Activated T-cell treated with anti-CD3 and anti-CD28 coated beads for 4 hours (primary cell): Measurements from ENCODE around the gene C1QTNF1.

Experiments
- DNase-seq: peaks from one replicate; pipeline ENCODE4 v3.0.0-alpha.2; 2020

Gene C1QTNF1, protein sequence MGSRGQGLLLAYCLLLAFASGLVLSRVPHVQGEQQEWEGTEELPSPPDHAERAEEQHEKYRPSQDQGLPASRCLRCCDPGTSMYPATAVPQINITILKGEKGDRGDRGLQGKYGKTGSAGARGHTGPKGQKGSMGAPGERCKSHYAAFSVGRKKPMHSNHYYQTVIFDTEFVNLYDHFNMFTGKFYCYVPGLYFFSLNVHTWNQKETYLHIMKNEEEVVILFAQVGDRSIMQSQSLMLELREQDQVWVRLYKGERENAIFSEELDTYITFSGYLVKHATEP

DNA sequence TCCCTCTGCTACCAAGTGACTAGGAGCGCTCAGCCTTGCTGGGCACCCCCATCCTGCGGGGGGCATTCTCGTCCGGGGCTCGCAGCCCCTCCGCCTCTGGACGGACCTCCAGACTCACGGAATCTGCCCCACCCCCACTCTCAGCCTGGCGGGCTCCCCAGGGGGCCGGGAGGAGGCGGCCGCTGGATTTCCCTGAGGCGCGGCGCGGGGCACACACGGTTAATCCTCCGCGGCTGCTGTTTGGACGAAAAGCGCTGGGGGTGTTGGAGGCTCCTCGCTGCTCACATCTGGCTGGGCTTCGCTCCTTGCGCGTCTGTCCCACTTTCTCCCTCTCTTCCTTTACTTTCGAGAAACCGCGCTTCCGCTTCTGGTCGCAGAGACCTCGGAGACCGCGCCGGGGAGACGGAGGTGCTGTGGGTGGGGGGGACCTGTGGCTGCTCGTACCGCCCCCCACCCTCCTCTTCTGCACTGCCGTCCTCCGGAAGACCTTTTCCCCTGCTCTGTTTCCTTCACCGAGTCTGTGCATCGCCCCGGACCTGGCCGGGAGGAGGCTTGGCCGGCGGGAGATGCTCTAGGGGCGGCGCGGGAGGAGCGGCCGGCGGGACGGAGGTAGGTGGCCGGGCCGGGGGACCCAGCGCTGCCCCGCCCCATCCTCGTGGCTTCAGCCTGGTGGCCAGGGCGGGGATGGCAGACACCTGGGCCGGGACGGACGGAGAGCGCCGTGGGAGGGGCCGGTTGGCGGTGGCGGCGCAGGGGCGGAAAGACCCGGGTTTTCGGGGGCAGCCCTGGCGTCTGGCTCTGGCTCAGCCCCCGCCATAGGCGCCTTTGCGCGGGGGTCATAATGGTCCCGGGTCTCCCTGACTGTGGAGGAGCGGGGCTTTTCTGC, at the start of gene C1QTNF1:
Gene C1QTNF1, plus strand, starts transcription at position 284 of the 886 bp plus-strand sequence. CDS start 19,800 bp downstream, outside the sequence.
- DNase-seq: no peak

GRCh38 chr17:78974635-78975591, 49.1 kb upstream of the C1QTNF1 start:
- no peak for DNase-seq

DNA sequence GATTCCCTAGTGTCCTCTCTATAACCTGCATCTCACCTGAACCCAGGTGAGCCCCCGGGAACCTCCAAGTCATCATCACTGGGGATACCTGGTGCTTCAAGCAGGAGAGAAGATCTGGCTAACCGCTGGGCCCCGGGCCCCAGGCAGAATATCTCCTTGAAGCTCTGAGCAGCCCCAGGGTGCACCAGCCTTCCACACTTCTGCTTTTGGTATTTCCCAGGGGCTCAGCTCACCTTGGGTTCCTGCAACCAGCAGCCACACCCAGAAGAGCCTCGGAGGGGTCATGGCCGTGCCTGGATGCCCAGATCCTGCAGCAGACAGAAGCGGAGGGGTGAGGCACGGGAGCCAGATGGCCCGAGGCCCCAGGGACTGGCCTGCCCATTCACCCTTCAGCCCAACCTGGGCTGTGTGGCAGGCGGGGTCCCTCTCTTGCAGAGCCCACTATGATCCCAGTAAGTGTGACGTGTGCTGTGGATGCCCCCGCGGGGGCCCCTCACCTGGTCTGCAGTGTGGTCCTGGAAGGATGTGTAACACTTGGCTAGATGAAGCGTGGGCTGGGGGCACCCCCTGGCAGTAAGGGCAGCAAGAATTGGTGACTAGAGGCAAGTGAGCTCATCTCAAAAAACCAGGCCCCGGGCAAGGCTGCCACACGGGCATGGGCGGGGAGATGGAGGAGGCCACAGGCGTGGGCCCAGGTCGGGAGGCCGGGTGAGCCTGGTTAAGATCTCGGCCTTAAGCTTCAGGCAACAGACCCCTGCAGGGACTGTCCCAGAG, 46.9 kb upstream of the C1QTNF1 start:
- DNase-seq: no peak

DNA sequence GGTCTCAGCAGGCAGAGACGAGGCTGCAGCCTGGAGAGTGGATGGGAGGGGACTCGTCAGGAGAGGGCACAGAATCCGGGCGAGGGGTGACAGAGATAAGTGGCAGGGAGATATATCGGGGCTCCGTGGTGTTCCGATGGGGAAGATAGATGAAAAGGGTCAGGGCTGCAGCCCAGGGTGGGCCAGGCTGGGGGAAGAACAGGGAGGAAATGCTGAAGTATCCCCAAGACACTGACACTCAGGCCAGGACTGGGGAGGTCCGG, 46.4 kb upstream of the C1QTNF1 start:
- DNase-seq: no peak

- DNase-seq: no peak
These were observed 45.7 kb upstream of the C1QTNF1 start for GRCh38 chr17:78977997-78978973.

- DNase-seq: no peak
These were observed 44.0 kb upstream of the C1QTNF1 start, which contains the start of gene LGALS3BP for GRCh38 chr17:78979780-78980623. LGALS3BP (minus strand) TSS chr17:78979923; CDS start chr17:78977191, 2,732 bp downstream.

DNA sequence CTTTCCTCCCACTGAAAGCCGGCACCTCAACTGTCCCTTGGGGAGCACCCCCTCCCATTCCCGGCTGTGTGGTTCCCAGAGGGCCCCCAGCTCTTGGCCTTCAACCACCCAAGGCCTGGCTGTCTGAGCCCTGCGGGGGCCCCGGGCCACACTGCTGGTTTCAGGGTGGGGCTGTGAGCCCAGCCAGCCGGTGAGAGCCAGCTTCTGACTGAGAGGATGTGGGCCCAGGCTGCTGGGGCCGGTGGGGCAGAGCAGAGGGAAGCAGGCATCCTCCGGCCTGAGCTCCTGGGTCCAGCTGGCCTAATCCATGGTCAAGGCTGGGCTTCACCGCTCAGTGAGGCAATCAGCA, 43.4 kb upstream of the C1QTNF1 start:
- no peak for DNase-seq

DNA sequence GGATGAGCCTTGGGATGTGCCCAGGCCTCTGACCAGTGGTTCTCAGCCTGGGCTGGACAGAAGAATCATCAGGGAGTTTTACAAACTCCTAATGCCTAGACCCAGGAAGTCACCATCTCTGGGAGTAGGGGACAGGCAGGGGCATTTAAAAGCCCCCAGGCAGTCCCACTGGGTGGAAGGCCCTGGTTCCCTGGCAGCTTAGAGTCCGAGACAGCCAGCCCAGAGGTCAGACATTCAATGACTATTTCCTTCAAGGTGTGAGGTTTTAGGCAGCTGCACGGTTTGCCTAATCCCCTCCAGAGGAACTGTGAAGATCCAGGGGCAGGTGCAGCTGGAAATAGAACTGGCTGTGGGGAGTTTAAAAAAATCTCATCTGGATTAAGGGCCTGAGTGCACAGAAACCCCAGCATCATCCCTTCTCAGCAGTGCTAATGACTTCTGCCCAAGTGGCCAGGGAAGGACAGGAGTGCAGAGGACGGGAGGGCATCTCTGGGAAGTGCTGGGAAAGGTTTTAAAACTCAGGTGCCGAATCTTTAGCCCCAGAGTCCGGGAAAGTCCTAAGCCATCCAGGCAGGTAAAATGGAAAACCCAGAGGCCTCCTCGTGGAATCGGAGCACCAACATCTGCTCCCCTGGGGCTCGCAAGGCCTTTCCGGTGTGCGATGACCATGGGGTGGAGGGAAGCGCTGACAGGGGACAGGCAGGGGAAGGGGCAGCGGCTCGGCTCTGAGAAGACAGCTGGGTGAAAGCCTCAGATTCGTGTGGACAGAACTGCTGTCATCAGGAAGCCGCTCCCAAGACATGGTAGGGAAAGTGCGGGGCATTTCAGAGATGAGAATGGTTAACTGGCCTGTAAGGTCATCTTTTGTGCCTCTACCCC, 42.7 kb upstream of the C1QTNF1 start:
- no peak for DNase-seq

DNA sequence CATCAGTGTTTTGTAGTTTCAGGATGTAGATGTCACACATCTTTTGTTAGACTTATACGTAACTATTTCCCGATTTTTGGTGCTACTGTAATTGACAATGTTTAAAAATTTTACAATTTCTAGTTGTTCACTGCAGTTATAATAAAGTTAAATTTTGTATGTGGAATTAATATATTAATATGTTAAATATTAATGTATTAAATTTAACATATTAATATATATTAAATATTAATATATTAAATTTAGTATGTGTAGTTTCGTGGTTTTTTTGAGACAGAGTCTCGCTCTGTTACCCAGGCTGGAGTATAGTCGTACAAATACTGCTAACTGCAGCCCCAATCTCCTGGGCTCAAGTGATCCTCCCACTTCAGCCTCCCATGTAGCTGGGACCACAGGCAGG, 38.6 kb upstream of the C1QTNF1 start:
- DNase-seq: no peak

- DNase-seq: no peak
These were observed 37.8 kb upstream of the C1QTNF1 start for GRCh38 chr17:78986048-78986648.

- no peak for DNase-seq
These were observed 37.2 kb upstream of the C1QTNF1 start for GRCh38 chr17:78986649-78987328.

GRCh38 chr17:78988152-78988551, 35.8 kb upstream of the C1QTNF1 start:
- no peak for DNase-seq

GRCh38 chr17:78990349-78991016, 33.5 kb upstream of the C1QTNF1 start:
- no peak for DNase-seq

DNA sequence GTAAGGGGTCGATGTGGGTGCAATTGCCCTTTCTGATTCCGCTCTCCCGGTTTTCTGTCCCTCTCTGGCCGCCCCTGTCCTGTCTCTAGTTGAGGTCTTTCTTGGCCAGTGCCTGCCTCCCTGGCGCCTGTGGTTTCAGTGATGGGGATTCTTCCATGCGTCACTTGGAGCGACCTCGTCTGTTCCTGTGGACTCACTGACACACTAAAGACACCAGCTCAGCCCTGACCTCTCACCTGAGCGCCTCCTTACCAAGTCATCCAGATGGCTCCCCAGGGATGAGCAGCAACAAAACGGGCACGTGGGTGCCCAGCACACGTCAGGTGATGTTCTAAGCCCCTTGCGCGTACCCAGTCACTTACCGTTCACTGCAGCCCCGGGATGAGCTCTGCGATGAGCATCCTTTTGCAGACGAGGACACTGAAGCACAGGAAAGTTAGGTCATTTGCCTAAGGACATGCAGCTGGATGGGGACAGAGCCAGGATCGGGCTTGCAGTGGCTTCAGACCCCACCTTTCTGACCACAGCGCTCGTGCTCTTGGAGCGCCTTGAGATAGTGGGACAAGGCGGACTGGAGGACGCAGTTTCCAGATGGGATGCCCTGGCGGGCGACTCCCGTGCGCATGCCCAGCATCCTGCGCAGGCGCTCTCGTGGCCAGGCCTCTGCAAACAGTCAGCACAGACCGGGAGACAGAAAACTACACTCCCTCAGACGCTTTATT, 32.8 kb upstream of the C1QTNF1 start:
- no peak for DNase-seq

DNA sequence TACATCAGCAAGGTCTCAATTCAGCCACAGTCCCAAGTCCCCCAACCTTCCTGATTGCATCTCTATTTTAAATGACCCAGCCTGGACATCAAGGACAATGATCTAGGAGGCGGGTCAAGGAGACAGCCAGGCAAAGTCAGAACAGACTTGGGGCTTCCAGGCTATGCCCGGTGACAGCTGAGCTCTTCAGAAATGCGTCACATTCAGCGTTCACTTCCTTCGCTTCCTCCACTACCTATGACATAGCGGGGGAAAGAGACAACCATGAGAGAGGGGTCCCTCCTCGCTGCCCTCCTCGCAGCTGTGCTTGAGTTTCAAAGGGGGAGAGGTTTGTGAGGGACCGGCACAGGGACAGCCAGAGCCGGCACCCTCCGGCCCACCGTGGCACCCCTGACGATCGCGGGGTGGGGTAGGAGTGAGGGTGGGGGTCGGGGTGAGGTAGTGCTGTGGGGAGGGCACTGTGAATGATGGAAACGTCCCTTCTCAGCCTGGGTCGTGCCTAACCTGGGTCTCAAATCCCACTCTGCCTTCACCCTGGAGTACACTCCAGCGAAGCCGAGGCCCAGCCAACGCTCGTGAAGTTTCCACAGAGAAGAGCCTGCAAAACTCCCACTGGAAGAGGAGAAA, 31.9 kb upstream of the C1QTNF1 start:
- DNase-seq: no peak

DNA sequence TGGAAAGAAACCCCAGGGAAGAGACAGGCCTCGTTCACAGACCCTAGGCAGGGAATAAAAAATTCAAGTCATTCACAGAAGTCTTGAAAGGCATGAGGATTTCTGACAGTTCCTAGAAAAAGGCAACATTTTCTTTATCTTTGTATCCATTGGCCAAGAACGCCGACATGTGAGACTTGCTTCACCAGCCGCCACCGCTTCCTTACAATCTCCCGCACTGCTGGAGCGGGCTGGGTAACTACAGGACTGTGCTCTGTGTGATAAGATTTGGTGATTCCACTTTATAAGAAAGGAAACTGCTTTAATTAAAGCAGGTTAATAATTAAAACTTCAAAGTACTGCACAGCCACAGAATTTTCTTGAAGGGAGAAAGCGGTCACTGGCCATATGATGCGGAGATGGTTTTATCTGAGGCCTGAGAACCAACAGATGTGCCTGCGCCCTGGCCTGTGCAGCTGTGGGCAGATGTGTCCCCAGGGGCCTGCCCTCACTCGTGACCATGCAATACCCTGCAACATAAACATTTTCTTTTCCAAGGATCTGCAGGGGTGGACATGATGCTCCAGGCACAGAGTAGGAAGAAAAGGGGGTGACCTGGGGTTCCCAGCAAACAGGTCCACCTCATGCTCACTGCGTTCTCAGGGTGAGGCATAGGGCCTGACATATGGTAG, 31.3 kb upstream of the C1QTNF1 start:
- no peak for DNase-seq
